ENCODE results near the gene KCNIP3.

The KCNIP3 gene

DNA sequence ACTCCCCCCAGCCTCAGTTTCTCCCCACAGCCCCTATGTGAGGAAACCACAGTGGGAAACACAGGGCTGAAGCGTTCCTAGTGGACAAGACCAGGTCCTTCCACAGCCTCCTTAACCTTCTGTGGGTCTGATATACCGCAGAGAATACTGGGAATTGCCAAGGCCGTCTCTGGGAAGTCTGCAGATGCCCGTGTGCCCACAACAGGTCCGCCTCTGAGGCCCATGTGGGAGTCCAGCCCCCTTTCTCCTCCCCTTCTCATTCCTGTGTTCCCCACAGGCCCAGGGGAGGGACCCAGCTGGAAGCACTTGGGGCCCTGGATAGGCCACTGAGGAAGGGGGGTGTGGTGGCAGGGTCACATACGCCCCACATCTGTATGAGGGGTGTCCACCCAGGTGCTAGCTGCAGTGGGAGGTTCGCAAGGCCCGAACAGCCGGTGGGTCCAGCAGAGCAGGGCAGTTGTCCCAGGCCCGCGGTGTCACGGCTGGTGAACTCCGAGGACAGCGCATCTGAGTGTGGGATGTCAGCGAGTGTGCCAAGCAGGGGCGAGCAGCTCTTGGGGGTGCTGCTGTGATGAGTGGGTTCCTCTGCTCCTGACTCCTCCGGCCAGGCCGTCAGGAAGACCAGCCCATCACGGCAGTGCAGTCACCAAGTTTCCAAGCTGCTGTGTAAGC lies 2.4 kb upstream of the KCNIP3 start:
- in situ Hi-C loops (cut with HindIII; ENCODE audit: low sequenced_read_pairs), result no loop called here

DNA sequence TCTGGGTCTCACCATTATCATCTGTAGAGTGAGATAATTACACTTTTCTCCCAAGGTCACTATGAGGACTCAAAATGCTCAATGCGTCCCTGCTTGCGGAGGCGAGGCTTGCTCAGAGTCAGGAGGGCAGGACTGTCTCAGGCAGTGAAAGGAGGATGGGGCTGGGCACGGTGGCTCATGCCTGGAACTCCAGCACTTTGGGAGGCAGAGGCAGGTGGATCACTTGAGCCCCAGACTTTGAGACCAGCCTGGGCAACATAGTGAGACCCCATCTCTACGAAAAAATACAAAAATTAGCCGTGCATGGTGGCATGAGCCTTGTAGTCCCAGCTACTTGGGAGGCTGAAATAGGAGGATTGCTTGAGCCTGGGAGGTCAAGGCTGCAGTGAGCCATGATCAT lies 1.8 kb upstream of the KCNIP3 start:
- in situ Hi-C loops (cut with HindIII; ENCODE audit: low sequenced_read_pairs), result no loop called here

DNA sequence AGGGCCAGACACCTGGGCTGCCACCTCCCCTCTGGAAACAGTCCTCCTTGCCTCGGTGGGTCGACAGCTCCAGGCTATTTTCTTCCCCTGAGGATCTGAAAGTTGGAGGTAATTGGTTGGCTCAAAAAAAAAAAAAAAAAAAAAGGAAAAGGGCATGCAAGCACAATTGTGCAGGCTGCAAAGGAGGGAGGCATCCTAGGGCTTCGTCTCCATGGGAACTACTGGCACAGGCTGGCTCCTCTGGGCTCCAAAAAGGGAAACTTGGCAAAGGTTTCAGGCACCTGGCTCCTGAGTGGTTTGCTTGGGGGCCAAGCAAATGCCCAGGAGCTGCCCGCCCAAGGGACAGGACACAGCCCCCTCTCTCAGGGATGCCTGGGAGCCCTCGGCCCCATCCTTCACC lies 1.1 kb upstream of the KCNIP3 start:
- in situ Hi-C loops (cut with HindIII; ENCODE audit: low sequenced_read_pairs), result no loop called here

DNA sequence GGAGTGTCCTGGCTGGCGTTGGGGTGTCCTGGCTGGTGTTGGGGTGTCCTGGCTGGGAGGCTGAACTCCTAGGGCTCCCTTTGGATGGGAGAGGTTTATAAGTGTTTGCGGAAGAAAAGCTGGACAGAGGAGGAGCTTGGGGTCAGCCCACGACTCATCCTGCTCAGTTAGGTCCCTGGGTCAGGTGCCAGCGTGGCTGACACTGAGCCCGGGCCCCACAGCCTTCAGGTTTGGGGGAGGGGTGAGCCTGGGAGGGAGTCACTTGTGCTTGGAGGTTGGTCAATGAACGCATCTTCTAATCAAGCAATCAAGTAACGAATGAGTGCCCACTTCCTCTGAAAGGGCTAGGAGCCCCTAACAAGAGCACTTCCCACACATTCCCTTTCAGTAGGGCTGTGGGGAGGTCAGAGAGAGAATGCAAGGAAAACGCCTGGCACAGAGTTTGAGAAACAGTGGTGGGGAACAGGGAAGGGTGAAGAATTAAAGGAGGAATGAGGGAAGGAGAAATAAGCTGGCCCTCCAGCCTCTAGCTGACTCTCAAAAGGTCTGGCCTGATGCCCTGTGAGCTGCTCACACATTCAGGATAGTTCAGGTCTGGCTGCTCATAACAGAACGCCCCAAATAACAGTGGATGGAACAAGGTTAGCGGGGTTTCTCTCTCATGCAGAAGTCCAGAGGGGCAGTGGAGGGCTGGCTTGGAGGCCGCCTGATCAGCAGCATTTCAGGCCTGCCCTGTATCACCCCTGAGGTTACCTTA lies 670 bp downstream of the KCNIP3 start:
- in situ Hi-C loops (cut with HindIII; ENCODE audit: low sequenced_read_pairs), result no loop called here

DNA sequence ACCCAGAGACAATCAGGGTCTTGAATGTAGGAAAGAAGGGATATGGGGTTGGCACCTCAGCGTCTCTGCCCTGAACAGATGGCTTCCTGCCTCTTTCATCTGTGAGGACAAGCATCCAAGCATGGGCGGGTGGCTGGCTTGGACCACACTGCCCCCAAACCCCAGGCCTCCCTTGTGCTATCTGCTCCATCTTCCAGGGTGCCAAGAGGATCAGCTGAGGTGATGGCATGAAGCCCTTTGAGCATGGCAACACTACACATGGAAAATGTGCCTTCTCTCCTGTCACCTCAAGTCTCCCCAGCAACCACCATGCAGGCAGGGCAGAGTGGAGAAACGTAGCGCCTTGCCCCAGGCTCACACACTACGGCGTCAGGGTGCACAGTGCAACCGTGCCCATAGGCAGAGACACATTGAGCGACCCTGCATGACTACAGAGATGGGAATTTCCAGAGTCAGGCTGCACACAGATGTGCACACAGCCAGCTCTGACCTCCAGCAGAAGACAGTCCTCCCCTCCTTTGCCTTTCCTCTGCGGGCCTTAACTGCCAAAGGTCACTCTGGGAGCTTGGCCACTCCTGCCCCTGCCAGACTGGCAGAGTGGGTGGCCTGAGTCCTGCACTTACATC lies 1.5 kb downstream of the KCNIP3 start:
- in situ Hi-C loops (cut with HindIII; ENCODE audit: low sequenced_read_pairs), result no loop called here

DNA sequence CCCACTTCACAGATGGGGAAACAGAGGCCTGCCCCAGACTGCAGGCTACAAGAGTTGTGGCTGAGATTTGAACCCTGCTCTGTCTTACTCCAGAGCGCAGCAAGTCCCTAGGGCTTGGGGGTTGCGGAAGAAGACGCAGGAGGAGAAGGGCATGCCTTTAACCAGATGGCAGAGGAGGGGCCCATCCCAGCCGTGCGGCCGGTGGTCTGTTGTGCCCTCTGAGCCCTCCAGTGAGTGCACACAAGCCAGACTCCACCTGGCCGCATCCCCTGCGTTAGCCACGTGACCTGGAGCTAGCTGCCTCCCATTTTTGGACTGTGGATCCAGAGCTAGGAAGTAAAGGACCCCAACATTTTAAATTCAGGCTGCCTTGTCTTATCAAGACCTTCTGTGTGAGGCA lies 2.8 kb downstream of the KCNIP3 start:
- in situ Hi-C loops (cut with HindIII; ENCODE audit: low sequenced_read_pairs), result no loop called here

DNA sequence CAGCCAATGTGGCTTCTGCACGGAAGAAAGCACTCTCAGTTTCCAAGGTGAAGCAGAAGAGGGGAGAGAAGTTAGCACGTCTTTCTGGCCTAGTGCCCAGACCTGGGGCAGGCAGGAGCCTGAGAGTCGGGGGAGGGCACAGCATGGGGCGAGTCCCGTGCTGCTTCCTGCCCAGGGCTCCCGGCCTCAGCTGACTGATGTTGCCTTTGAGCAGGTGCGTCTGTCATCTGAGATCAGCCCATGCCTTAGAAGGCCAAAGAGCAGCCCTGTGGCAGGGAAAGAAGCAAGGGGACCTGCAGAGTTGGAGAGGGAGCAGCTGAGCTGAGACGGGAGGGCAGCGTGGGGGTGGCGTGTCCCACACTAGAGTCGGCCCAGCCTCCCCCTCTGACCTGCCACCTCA lies 3.3 kb downstream of the KCNIP3 start:
- in situ Hi-C loops (cut with HindIII; ENCODE audit: low sequenced_read_pairs), result no loop called here

DNA sequence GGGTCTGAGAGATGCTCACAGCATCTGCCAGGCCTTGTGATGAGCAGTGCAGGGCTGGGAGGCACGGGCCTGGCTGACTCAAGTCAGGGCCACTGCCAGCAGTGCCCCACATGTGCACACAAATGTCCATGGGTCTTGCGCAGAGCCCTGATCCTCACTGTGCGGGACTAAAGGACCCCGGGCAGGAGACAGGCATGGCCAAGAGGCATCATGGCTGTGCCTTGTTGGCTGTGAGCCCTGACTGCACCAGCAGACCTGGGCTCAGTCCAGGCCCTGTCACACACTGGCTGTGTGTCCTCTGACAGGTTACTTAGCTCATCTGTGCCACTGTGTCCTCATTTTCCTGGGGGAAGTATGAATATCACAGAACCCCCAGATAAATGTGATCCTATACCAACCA lies 4.0 kb downstream of the KCNIP3 start:
- in situ Hi-C loops (cut with HindIII; ENCODE audit: low sequenced_read_pairs), result no loop called here

DNA sequence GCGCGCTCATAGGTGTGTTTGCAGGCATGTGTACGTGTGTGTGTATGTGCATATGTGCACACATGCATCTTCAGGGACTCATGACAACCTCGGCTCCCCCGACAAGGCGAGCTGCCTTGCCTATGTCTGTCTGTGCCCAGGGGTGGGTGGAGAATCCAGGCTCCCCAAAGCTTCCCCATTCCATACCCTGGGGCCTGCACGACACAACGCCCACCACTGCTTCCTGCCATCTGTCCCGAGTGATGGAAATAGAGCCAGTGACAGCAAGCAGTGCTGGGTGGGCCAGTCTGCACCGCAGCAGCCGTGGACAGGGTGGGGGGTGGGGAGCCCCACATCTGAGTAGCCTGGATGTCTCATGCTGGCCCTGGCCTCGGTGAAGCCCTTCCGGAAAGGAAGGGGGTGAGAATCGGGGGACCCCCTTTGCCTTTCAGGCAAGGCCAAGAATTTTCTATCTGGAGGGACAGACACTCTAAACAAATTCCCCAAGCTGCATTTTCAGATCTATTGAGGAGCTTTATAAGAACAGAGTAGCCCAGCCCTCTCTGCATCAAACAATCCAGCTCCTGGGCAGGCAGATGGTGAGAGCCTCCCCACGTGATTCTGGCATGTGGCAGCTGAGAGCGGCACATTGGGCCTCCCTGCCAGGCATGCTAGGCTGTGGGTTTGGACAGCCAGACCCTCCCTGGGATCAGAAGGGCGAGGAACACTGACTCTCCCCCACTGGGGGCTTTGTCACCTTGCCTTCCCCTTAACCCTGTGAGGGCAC lies 4.9 kb downstream of the KCNIP3 start:
- in situ Hi-C loops (cut with HindIII; ENCODE audit: low sequenced_read_pairs), result no loop called here

DNA sequence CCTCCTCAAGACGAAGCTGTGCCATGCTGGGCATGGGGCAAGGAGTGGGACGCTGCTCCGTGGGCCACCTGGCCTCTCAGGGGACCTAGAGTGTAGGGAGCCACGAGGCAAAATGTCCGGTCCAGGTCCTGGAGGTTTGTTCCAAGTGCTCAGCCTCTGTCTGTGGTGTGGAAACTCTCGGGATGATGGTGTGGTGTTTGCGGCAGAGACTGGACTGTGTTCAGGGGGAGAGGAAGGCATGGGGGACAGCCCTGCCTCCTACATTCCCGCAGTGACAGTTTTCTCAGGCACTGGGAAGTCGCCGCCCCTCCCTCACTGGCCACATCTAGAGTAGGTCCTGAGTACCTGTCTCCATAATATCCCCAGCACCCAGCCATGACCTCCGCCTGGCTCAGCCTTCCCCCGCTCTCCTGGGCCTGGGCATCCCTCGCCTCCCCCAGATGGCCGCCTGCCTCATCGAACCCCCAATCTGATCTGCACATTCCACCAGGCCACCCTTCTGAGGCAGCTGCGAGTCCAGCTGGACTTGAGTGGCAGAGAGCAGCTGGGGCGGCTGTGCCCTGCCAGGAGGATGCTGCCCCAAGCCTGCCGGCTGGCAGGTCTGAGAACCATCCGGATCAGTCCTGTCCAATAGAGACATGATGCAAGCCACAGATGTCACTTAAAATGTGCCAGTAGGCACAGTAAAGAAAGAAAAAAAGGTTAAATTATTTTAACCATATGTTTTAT lies 6.2 kb downstream of the KCNIP3 start:
- in situ Hi-C loops (cut with HindIII; ENCODE audit: low sequenced_read_pairs), result no loop called here

DNA sequence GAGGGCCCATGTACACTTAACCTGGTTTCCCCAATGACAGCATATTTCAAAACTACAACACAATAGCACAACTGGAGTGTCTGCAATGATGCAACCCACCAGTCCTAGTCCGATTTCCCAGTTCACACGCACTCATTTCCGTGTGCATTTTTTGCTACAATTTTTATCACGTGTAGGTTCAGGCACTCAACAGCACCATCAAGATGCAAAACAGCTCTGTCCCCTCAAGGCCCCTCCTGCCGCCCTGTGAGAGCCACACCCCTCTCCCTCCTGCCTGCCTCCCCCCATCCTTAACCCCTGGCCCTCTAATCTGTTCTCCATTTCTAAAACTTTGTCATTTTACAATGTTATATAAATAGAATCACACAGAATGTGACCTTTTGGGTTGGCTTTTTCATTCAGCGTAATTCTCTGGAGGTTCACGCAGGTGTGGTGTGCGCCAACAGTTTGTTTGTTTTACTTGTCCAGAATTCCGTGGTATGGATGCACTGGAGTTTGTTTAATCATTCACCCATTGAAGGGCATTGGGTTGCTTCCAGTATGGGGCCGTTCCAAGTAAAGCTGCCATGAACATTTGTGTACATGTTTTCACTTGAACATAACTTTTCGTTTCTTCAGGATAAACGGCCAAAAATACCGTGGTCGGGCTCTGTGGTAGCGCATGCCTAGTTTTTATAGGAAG lies 8.4 kb downstream of the KCNIP3 start:
- in situ Hi-C loops (cut with HindIII; ENCODE audit: low sequenced_read_pairs), result no loop called here

DNA sequence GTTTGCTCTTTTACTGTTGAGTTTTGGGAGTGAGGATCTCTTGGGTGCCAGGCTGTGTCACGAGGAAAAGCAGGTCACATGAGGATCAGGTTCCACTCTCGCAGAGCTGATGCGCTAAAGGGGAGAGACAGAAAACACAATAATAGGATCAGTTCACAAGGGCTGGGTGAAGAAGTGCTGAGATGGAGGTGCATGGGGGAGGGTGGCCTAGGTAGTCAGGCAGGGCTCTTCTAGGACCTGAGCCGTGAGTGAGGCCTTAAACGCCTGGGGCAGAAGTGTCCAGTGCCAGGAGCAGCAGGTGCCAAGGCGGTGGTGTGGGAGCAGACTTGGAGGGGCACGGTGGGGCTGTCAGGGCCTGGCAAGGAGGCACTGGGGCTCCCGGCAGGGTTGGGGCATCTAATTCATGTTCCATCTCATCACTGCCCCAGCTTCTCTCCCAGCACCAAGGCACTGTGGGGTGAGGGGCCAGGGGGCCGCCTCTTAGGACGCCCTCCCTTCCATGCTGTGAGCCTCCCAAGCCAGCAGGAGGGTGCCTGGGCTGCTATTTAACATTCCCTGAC lies 9.3 kb downstream of the KCNIP3 start:
- in situ Hi-C loops (cut with HindIII; ENCODE audit: low sequenced_read_pairs), result no loop called here

DNA sequence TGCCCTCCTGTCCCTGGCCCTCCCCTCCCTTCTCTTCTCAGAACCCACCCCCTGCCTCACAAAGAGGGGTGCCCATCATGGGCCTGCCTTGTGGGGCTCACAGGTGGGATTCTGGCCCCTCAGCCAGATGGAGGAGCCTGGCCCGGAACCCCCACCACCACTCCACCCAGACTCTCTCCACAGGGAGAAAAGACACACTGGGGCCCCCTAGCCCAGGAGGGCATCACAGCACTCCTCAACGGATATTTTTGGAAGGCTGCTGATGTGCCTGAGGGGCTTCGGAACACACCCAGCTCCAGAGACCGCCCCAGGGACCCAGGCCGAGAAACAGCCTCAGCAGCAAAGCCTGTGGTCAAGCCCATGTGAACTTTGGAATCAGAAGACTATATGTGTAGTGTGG lies 9.9 kb downstream of the KCNIP3 start:
- in situ Hi-C loops (cut with HindIII; ENCODE audit: low sequenced_read_pairs), result no loop called here

DNA sequence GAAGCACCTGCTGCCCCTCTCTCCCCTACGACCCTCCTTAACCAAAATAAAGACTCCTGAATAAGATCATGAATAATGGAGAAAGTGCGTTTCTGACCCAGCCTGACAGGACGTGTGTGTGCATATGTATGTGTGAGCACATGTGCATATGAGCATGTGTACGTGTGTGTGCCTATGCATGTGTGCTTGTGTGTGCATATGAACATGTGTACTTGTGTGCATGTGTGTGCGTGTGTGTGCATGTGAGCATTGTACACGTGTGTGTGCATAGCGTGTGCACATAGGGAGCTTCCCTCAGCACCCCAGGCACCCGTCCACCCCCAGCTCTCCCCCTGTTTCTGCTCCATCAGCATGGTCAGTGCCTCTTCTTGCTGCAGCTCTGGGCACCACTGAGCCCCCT lies 10.7 kb downstream of the KCNIP3 start:
- in situ Hi-C loops (cut with HindIII; ENCODE audit: low sequenced_read_pairs), result no loop called here

DNA sequence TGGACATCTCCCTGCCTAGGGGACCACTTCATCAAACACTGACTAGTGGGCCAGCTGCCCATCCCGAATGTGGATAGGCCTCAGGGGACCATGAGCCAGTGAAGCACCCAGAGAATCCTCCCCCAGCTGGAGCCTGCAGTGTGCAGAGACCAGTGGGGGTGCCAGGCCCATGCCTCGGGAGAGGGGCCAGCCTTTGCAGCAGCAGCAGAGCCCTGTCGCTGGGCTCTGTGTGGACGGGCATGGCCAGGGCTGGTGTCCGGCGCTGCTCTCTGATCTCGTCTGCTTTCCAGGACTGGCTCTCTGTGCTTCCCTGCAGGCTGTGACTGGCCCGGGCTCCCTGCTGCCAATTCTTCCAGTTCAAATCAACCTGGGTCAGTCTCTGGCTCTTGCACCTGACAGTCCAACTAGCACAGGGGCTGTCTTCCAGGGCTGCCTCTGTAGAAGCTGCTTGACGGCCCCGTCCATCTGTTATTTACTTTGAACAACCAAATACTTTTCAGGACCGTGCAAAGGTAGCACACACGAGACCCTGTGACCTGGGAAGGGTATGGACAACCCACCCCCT lies 11.4 kb downstream of the KCNIP3 start:
- in situ Hi-C loops (cut with HindIII; ENCODE audit: low sequenced_read_pairs), result no loop called here

DNA sequence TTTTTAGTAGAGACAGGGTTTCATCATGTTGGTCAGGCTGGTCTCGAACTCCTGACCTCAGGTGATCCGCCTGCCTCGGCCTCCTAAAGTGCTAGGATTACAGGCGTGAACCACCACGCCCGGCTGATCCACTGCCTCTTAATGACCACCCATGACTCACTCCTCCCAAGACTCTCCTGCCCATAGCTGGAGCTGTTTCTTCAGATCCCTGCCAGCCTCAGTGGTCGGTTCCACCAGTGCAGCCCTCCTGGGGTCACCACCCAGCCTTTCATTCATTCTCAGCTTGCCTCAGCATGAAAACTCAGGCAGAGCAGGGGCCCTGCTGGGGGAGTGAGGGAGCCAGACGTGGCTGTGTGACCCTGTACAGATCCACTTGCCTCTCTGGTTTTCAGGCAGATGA lies 12.5 kb downstream of the KCNIP3 start:
- in situ Hi-C loops (cut with HindIII; ENCODE audit: low sequenced_read_pairs), result no loop called here

DNA sequence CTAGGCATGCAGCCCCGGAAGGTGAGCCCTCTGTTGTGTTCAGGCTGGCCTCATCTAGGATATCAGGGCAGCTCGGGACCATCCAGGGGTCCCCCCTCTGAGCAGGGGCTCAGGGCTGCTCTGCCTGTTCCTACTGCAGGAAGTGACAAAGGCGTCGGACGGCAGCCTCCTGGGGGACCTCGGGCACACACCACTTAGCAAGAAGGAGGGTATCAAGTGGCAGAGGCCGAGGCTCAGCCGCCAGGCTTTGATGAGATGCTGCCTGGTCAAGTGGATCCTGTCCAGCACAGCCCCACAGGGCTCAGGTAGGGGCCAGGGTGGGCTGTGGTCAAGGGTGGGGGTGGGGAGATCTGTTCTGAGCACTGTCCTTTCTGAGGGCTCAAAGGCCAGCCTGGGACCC lies 13.1 kb downstream of the KCNIP3 start:
- in situ Hi-C loops (cut with HindIII; ENCODE audit: low sequenced_read_pairs), result no loop called here

DNA sequence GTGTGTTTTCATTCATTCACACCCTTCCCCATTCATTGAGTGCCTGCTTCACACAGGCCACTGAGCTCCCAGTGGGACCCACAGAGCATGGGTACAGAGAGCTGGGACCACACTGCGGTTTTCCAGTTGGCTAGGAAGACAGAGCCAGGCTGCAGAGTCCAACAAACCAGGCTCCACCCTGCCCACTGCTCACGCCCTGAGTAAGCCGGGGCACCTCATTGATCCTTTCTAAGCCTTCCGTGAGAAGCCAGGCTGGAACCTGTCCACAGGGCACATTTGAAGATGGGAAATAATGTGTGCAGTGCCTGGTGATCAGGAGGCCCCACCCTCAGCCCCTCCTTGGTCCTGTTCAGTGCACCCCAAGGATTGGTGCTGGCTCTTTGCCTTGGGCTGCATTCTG lies 13.5 kb downstream of the KCNIP3 start:
- in situ Hi-C loops (cut with HindIII; ENCODE audit: low sequenced_read_pairs), result no loop called here

DNA sequence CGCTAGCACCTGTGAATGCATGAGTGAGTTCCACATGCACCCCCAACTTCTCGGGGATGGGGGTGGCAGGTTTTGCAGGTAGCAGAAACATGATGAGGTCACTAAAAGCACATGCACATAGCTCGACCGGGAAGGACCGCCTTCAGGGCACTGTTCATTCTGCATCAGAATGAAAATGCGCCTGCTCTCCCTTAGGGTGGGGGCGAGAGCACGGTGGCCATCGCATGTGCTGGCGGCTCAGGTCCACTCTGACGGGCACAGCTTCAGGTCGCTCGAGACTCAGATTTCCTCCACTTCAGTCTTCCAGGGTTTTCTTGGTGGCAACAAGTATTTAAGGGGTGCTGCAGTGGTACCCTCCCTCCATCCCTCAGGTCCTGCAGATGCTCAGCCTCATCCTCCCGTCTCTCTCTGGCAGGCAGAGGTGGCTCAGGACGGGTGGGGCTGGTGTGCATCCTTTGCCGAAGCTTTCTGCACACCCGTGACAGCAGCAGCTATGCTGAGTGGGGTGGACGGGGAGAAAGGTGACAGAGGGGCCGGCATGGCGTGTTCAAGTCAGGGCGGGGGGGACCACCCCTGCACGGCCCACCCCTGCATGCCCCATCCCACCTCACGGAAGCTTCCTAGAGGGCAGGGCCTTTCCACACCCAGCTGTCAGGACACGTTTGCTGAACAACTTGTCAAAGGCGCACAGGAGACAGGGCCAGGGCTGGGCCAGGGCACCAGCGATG lies 14.8 kb downstream of the KCNIP3 start:
- in situ Hi-C loops (cut with HindIII; ENCODE audit: low sequenced_read_pairs), result no loop called here
